Hematopoietic multipotent progenitor cell (in vitro differentiated cells): ENCODE measurements around the gene CLASP1. TPM values are rescaled to one million over a fixed set of nuclear protein-coding genes. Genes with fewer than 3 reads are reported as not detected.
A peak's percentile ranks its signal among the peaks of the same experiment; 100 is the strongest.
"Not testable (repeated sequence)": the region's sequence is repeated elsewhere in the genome, so short reads cannot be mapped to it uniquely, and the experiment has no call there.

Experiments
- DNase-seq, 3 donors: peaks; one replicate each; pipeline ENCODE4 v3.0.0-alpha.2; 2011 to 2015; ENCODE audit warnings: low read depth in 2 of 3, low spot score in 2 of 3
- total RNA-seq: library from RNA; depleted of rRNA; stranded (reverse); fragments of >200 nt; gene quantifications from one replicate; pipeline ENCODE4 v1.2.3, GENCODE V29; 2012

Gene CLASP1
- total RNA-seq = 40.1 TPM

- DNase-seq = no peak
These were observed at the start of gene CLASP1 for GRCh38 chr2:121649149-121649595. CLASP1 (minus strand) TSS chr2:121649462; CDS start chr2:121605895, 43,567 bp downstream.

DNA sequence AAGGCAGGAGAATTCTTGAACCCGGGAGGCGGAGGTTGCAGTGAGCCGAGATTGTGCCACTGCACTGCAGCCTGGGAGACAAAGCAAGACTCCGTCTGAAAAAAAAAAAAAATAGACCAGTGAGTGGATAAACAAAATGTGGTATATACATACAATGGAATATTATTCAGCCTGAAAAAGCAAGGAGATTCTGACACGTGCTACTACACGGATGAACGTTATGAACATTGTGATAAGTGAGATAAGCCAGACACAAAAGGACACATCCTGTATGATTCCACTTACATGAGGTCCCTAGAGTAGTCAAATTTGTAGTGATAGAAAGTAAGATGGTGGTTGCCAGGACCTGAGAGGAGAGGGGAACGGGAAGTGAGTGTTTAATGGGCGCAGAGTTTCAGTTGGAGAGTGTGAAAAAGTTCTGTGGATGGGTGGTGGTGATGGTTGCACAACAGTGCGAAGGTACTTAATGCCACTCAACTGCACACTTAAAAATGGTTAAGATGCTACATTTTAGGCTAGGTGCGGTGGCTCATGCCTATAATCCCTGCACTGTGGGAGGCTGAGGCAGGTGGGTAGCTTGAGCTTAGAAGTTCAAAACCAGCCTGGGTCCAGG lies 49.2 kb upstream of the CLASP1 start:
- no peak for DNase-seq

DNA sequence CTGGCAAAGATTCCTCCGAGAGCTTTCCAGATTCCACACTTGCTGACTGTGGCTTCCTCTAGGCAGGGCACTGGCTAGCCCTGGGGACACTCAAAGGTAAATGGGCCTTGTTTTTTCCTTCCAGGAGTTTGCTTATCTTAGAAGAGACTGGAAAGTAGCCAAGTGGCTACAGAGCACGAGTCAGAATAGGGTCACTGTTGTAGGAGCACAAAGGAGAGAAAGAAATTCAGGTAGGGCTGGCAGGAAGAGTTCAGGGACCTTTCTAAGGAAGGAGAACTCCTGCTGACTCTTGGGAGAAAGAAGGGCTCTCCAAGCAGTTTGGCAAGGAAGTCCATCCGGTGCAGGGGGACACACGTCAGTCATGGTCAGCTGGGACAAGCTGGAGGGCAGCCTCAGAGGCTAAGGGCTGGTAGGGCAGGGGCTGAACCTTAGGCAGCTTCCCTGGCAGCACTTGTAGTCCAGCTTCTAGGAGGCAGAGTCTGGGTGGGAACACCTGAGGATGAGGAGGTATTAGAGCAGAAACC lies 47.9 kb upstream of the CLASP1 start:
- DNase-seq = no peak

- DNase-seq = no peak
These were observed 47.2 kb upstream of the CLASP1 start for GRCh38 chr2:121696410-121696930.

GRCh38 chr2:121695171-121695451 lies 45.8 kb upstream of the CLASP1 start:
- DNase-seq = no peak

GRCh38 chr2:121694398-121695170 lies 45.3 kb upstream of the CLASP1 start:
- DNase-seq = no peak

GRCh38 chr2:121690572-121690971 lies 41.3 kb upstream of the CLASP1 start:
- not testable (repeated sequence) for DNase-seq

- DNase-seq = no peak
These were observed 40.8 kb upstream of the CLASP1 start for GRCh38 chr2:121690095-121690494.

GRCh38 chr2:121689356-121689755 lies 40.1 kb upstream of the CLASP1 start:
- DNase-seq = peak in 1 of 3 donors; percentile 8

- no peak for DNase-seq
These were observed 39.6 kb upstream of the CLASP1 start for GRCh38 chr2:121688820-121689219.

DNA sequence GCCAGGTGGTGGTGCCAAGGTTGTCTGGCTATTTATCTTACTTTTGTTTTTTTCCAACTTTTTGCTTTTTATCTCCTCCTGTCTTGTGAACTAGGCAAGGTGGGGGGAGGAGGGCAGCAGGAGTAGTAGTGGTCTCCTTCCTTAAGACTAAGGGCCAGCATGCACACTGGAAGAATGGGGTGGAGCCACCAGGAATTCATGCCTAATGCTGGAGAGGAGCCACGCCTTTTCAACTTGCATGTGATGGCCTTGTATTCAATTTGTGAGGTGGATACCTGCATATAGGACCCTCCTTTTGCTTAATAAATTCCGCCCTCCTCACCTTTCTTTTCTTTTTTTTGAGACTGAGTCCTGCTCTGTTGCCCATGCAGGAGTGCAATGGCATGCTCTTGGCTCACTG lies 37.6 kb upstream of the CLASP1 start:
- DNase-seq = no peak

DNA sequence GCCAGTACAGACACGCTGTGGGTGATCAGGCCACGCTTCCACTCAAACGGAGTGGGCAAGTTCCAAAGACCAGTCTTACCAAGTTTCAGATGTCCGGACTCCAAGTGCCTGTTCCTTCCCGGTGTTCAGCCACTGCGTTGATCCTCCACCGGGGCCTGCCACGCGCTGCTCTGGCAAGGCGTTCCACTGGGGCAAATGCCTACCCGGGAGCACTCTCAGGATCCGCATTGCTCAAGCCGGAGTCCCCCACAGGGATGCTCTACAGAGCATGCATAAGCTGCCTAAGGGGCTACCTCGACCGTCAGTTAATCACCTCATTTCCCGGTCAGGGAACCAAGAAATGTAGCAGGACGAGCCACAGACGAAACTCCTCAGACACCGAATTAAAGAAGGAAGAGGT lies 37.0 kb upstream of the CLASP1 start:
- no peak for DNase-seq

- DNase-seq = no peak
These were observed 33.4 kb upstream of the CLASP1 start for GRCh38 chr2:121682396-121683298.

DNA sequence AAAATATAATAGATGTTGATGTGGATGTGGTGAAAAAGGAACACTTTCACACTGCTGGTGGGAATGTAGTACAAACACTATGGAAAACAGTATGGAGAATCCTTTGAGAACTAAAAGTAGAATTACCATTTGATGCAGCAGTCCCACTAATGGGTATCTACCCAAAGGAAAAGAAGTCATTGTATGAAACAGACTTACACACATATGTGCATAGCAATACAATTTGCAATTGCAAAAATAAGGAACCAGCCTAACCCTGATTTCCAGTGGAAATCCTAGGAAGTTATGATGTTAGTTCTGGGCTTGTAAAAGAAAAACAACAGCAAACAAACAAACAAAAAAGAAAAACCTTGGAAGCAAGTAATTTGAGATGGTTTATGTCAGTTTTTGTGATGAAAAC lies 28.6 kb upstream of the CLASP1 start:
- no peak for DNase-seq

- DNase-seq = not testable (repeated sequence)
These were observed 22.4 kb upstream of the CLASP1 start for GRCh38 chr2:121671621-121672020.

- no peak for DNase-seq
These were observed 20.9 kb upstream of the CLASP1 start for GRCh38 chr2:121670181-121670580.

- DNase-seq = no peak
These were observed 18.4 kb upstream of the CLASP1 start for GRCh38 chr2:121667618-121668017.

DNA sequence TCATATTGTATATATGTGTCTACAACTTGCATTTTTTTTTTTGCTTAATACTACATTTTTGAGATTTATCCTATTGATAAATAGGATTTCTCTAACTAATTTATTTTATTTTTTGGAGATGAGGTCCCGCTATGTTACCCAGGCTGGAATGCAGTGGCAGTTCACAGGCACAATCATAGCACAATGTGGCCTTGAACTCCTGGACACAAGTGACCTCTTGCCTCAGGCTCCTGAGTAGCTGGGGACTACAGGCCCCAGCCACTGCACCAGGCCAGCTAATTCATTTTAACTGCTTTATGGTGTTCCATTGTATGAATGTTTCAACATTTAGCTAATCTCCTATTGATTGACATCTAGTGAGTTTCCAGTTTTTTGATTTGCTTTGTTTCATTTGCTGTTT lies 16.8 kb upstream of the CLASP1 start:
- no peak for DNase-seq

GRCh38 chr2:121665504-121665903 lies 16.2 kb upstream of the CLASP1 start:
- DNase-seq = no peak

DNA sequence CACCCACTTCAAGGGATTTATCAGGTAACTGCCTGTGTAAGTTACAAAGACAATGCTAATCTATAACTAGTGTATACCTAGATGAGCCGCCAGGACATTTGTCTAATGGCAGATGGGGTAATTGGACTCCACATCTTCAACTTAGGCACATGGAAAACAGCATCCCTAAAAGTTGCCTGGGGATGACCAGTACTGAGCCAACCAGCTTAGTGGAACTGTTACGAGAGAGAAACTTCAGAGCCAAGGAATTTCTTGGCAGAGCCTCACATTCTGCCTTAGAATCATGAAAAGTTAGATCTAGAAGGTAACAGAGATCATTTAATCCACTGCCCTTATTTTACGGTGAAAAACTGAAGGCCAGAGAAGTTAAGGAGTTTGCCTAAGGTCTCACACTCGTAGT lies 15.5 kb upstream of the CLASP1 start:
- no peak for DNase-seq

GRCh38 chr2:121664086-121664485 lies 14.8 kb upstream of the CLASP1 start:
- no peak for DNase-seq
